Mucosa of rectum (tissue), 2 donors: ENCODE results near the gene SCUBE1.
"Not testable (repeated sequence)": the region's sequence is repeated elsewhere in the genome, so short reads cannot be mapped to it uniquely, and the experiment has no call there.

ENCODE experiments used
- H3K27ac ChIP-seq, 2 donors: one replicate each; pipeline ENCODE4 v1.7.0; 2013; ENCODE audit warnings: inconsistent platforms in 2 of 2, low read depth in 2 of 2, low read length in 2 of 2
- H3K27me3 ChIP-seq, 2 donors: one replicate each; pipeline ENCODE4 v1.7.0; 2013; ENCODE audit warnings: low read length in 2 of 2; ENCODE audit not compliant: control insufficient read depth in 2 of 2, insufficient read depth in 2 of 2
- H3K36me3 ChIP-seq, 2 donors: one replicate each; pipeline ENCODE4 v1.7.0; 2013; ENCODE audit warnings: low read length in 2 of 2; ENCODE audit not compliant: control insufficient read depth in 2 of 2, insufficient read depth in 2 of 2
- H3K4me1 ChIP-seq, 2 donors: one replicate each; pipeline ENCODE4 v1.7.0; 2013; ENCODE audit warnings: low read length in 2 of 2, mild to moderate bottlenecking in 1 of 2; ENCODE audit not compliant: control insufficient read depth in 2 of 2, insufficient read depth in 2 of 2
- H3K4me3 ChIP-seq, 2 donors: one replicate each; pipeline ENCODE4 v1.7.0; 2013; ENCODE audit warnings: low read length in 2 of 2
- H3K9ac ChIP-seq, 2 donors: one replicate each; pipeline ENCODE4 v1.7.0; 2013; ENCODE audit warnings: low read length in 2 of 2, low read depth in 1 of 2, mild to moderate bottlenecking in 1 of 2
- H3K9me3 ChIP-seq, 2 donors: one replicate each; pipeline ENCODE4 v1.7.0; 2013; ENCODE audit warnings: low read length in 2 of 2; ENCODE audit not compliant: control insufficient read depth in 2 of 2
- donor health status: healthy.
- donor health status: Normal muscosa, but diverticular disease.

Gene SCUBE1

GRCh38 chr22:43288807-43289420 is 54.3 kb downstream of the SCUBE1 start:
- Histone ChIP-seq H3K27ac (no peak overlapping the region), H3K36me3 (no peaks in the 10 kb centered on the region), H3K9ac (peak overlapping the region in 1 of 2 donors; percentile 8), H3K27me3 (no peaks in the 10 kb centered on the region), H3K9me3 (no peaks in the 10 kb centered on the region), H3K4me1 (peaks cover 0 to 14% of the 10 kb centered on the region in 2 donors), H3K4me3 (no peak overlapping the region)

GRCh38 chr22:43288378-43288777 is 54.8 kb downstream of the SCUBE1 start:
- peaks cover 0 to 11% of the 10 kb centered on the region in 2 donors for H3K4me1 ChIP-seq

GRCh38 chr22:43287441-43287840 is 55.7 kb downstream of the SCUBE1 start:
- Histone ChIP-seq H3K4me3 (no peak overlapping the region), H3K27ac (no peak overlapping the region), H3K4me1 (peaks cover 0 to 3% of the 10 kb centered on the region in 2 donors), H3K36me3 (no peaks in the 10 kb centered on the region), H3K27me3 (no peaks in the 10 kb centered on the region), H3K9me3 (no peaks in the 10 kb centered on the region), H3K9ac (no peak overlapping the region)

More at GRCh38 chr22:43288378-43288777, 54.8 kb downstream of the SCUBE1 start:
- Histone ChIP-seq H3K36me3 (no peaks in the 10 kb centered on the region), H3K27me3 (no peaks in the 10 kb centered on the region), H3K4me3 (no peak overlapping the region), H3K27ac (no peak overlapping the region), H3K9me3 (no peaks in the 10 kb centered on the region), H3K9ac (no peak overlapping the region)

GRCh38 chr22:43281394-43281793 is 61.8 kb downstream of the SCUBE1 start:
- H3K27me3 ChIP-seq, result no peaks in the 10 kb centered on the region

GRCh38 chr22:43280523-43280886 is 62.7 kb downstream of the SCUBE1 start:
- H3K27ac ChIP-seq, H3K27me3 ChIP-seq, H3K4me3 ChIP-seq, H3K4me1 ChIP-seq, H3K36me3 ChIP-seq, H3K9ac ChIP-seq, H3K9me3 ChIP-seq: not testable (repeated sequence)

More at GRCh38 chr22:43281394-43281793, 61.8 kb downstream of the SCUBE1 start:
- Histone ChIP-seq H3K36me3 (no peaks in the 10 kb centered on the region), H3K4me3 (no peak overlapping the region), H3K27ac (no peak overlapping the region), H3K9me3 (no peaks in the 10 kb centered on the region), H3K9ac (no peak overlapping the region), H3K4me1 (peaks cover 0 to 3% of the 10 kb centered on the region in 2 donors)

- peaks cover 0 to 3% of the 10 kb centered on the region in 2 donors for H3K4me1 ChIP-seq
- no peak overlapping the region for H3K27ac ChIP-seq
- H3K4me3 ChIP-seq, result no peak overlapping the region
- no peaks in the 10 kb centered on the region for H3K27me3 ChIP-seq
- H3K9me3 ChIP-seq, result no peaks in the 10 kb centered on the region
- no peak overlapping the region for H3K9ac ChIP-seq
- no peaks in the 10 kb centered on the region for H3K36me3 ChIP-seq
Measured at GRCh38 chr22:43279867-43280522, 63.2 kb downstream of the SCUBE1 start.

- Histone ChIP-seq H3K4me1 (peaks cover 0 to 3% of the 10 kb centered on the region in 2 donors), H3K9me3 (no peaks in the 10 kb centered on the region), H3K27me3 (no peaks in the 10 kb centered on the region), H3K4me3 (no peak overlapping the region), H3K36me3 (no peaks in the 10 kb centered on the region), H3K27ac (no peak overlapping the region), H3K9ac (no peak overlapping the region)
Measured at GRCh38 chr22:43277987-43278601, 65.1 kb downstream of the SCUBE1 start.

- Histone ChIP-seq H3K4me1 (peaks cover 0 to 3% of the 10 kb centered on the region in 2 donors), H3K27me3 (no peaks in the 10 kb centered on the region), H3K4me3 (no peak overlapping the region), H3K9me3 (no peaks in the 10 kb centered on the region), H3K27ac (no peak overlapping the region), H3K36me3 (no peaks in the 10 kb centered on the region), H3K9ac (no peak overlapping the region)
Measured at GRCh38 chr22:43277091-43277490, 66.1 kb downstream of the SCUBE1 start.

GRCh38 chr22:43276321-43276720 is 66.9 kb downstream of the SCUBE1 start:
- H3K9me3 ChIP-seq, result no peaks in the 10 kb centered on the region
- H3K27me3 ChIP-seq, result no peaks in the 10 kb centered on the region
- no peak overlapping the region for H3K27ac ChIP-seq
- H3K4me3 ChIP-seq, result no peak overlapping the region
- no peaks in the 10 kb centered on the region for H3K36me3 ChIP-seq
- no peak overlapping the region for H3K9ac ChIP-seq
- peaks cover 0 to 3% of the 10 kb centered on the region in 2 donors for H3K4me1 ChIP-seq

- Histone ChIP-seq H3K36me3 (no peaks in the 10 kb centered on the region), H3K9ac (no peak overlapping the region), H3K4me3 (no peak overlapping the region), H3K9me3 (no peaks in the 10 kb centered on the region), H3K27me3 (no peaks in the 10 kb centered on the region), H3K4me1 (peaks cover 0 to 3% of the 10 kb centered on the region in 2 donors), H3K27ac (no peak overlapping the region)
Measured at GRCh38 chr22:43275545-43276317, 67.4 kb downstream of the SCUBE1 start.
